GM19035 (cell line): ENCODE measurements around the gene HEYL.

Source experiments
- ATAC-seq: cut with Tn5 transposase; IDR thresholded peaks from one replicate; pipeline ENCODE4 v1.9.1; 2021; ENCODE audit not compliant: unreplicated experiment

Gene HEYL

DNA sequence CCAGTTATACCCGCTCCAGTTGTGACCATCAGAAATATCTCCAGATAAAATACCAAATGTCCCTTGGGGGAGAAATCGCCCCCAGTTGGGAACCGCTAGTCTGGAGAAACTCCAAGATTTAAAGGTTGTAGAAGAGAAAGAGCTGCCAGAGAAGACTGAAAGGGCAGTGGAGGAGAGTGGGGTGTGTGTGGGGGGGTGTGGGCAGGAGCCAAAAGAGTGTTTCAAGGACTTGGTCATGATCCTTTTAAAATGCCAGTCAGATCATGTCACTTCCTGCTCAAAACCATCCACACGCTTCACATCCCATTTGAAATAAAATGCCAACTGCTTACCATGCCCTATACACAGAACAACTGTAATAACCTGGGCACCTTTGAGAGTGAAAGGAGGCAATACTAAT lies 3.4 kb upstream of the HEYL start:
- ATAC-seq: no peak

DNA sequence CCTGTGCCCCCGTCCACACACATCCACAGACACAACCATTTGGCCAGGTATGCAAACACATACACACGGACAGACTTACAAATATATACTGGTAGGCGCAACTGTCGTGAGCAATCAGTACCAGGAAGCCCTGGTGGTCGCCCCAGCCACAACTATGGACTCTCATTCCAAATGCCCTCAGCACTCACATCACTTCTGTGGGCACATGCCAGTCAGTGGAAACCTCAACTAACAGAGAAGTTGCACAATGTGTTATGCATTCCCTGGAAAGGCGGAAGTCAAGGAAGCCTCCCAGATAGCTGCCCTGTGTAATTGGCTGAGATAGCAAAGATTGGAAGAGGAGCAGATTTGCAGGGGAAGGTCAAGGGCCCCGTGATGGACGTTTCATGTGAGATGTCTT lies 1.4 kb upstream of the HEYL start:
- no peak for ATAC-seq

DNA sequence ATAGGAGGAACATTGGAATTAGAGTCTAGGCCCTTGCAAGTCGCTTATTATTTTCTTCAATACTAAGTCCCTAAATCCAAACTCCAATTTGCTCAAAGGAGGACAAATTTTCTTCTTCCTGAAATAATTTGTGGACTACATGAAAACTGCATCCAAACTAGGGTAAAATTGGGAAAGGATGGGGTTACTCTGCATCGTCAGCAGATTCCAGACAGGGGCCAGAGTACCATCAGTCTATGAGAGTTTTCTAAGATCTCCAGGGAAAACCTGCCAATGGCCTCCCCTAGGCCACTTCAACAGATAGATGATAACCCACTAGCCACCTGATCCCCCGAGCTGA lies 508 bp downstream of the HEYL start:
- ATAC-seq: no peak

DNA sequence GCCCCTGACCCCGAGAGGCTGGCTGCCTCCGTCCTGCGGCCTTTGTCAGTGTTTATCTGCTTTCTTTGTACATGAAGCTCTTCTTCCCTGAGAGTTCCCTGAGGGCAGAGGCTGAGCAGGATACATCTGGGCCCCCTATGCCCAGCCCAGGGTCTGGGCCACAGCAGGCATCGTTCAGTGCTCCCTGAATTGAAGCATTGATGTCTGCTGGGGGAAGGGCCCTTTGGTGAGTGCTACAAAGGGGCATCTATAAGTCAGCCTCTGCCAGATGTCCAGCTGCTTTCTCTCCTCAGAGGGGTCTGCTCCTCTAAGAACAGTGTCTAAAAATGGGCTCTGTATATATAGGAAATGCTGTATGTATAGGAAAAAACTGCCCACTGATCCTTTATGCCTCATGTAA lies 2.1 kb downstream of the HEYL start:
- no peak for ATAC-seq

DNA sequence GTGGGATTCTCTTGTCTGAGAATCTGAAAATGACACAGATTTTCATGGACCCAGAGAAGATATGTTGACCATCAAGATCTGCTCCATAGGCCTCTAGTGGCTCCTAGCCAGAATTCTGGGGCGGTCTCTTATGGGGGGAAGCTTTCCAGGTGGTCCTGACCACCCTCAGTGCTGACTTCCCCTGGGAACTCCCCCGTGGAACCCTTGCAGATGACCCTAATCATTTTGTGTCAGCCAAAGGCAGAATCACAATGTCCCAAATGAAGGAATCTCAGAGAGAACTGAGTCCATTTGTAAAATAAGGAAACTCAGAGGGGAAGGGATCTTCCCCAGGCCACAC lies 3.6 kb downstream of the HEYL start:
- no peak for ATAC-seq

DNA sequence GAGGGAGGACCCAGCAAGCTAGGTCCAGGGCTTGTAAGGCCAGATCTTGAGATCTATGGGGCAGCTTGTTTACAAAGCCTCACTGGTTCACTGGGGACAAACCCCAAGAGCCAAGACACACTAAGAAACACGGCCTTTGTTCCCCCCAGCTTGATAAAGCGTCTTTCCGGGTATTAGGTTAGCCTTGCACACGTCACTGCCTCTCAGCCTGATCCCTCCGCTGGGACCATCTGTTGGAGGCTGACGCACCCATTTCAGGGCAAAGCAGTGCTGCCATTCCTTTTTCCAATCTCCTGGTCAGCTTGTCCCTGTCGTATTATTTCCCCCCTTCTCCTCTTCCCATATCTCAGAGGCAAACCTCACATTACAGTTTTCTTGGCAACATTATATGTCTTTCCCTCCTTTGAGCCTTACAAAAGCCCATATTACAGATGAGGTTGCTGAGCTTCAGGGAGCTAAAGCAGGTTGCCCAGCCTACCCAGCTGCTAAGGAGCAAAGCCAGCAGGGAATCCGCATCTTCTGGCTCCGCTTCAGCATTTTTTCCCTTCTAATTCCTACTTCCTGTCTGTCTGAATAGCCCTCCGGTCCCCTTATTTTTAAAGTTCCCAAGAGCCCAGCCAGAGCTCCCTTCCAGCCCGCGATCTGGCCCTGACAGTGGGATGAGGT lies 4.1 kb downstream of the HEYL start:
- no peak for ATAC-seq

DNA sequence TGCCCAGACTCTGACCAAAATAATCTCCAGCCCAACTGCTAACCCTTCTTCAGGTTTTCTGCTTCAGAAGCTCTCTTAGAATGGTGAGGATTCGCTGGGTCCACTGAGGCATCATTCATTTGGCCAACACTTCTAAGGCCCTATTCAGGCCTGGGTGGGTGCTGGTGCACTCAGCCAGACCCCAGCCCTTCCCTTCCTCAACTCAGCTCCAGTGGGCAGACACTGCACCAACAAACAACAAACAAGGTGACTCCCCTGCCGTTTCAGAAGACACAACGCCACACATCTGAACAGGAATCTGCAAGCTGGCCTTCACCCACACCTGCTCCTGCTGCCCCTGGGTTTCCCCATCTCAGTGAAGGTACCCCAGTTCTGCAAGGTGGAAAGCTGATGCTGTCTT lies 6.0 kb downstream of the HEYL start:
- no peak for ATAC-seq

DNA sequence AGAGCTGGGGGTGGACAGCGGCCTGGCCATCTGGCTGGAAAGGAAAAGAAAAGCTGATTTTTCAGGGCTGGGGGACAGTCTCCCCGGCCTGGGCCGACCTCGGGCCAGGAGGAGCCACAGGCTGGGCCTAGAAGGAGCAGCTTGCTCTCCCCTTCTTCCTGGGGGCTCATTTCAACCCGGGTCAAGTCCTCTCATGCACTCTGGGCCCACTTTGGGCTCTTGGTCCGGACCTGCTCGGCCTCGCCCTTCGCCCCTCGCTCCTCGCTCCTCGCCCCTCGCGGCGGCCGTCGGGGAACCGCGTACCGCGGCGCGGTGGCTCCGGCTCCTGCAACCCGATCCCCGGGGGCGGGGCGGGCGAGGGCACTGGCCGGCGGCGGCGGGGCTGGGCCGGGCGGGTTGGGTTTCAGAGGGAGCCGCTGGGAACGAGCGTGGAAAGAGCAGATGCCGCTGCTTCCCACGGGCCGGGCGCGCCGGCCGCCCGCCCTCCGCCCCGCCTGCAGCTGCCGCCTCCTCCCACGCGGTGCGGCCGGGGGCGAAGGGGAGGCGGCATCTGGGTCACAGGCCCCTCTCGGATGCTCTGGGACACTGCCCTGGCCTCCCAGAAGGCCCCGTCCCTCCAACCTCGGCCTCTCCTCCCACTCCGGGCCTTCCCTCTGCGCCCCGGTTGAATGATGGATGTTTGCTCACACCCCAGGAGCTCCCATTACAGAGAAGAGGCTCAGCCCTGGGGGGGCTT lies 6.6 kb downstream of the HEYL start:
- ATAC-seq: no peak

DNA sequence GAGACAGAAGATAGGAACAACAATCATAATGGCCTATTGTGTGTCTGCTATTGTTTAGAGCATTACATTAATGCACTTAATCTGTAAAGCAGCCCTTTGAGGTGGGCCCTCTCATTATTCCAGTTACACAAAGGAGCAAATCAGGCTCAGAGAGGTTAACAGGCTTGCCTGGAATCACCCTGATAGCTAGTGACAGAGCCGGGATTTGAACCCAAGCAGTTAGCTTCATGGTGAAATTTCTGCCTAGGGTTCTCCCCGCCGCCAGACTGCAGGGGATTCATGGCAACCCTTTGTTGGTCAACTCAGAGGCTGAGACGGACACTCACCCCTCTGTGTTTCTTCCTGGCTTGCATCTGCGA lies 7.1 kb downstream of the HEYL start:
- ATAC-seq: no peak

DNA sequence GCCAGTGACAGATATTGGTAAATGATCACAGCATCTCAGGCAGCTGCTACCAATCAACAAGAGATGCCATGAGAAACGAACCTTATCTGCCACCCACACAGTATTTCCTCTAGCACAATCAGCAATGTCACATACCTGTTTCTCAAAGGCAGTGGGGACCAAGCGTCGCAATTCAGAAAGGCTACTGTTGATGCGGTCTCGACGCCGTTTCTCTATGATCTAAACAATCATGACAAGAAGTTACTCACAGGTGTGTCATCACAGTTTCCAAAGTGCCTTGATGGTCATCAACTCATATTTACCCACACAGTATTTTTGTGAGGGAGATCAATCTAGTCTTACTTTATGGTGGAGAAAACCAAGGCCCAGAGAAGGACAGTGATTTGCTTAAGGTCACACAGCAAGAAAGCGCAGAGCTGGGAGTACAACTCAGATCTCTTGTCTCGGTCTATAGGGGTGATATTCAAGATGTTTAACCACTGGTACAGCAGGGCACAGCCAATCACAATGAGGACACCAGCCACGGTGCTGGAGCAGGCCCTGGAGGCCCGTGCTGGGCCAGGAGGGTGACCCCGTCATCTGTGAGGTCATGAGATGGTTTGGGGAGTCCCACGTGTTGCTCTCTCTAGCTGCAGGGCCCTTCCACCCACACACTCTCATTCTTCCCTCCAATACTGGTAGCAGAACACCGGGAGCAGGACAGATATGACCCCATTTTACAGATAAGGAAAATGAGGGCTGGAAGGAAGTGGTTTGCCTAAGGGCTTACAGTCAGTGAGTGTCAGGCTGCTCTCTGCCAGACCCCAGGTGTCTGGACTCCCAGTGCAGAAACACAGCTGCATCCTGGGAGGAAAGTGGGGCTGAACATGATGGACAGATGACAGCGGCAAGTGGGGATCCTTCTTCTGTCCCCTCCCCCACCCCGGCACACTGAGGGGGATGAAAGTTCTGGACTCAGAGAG lies 7.8 kb downstream of the HEYL start:
- ATAC-seq: no peak

DNA sequence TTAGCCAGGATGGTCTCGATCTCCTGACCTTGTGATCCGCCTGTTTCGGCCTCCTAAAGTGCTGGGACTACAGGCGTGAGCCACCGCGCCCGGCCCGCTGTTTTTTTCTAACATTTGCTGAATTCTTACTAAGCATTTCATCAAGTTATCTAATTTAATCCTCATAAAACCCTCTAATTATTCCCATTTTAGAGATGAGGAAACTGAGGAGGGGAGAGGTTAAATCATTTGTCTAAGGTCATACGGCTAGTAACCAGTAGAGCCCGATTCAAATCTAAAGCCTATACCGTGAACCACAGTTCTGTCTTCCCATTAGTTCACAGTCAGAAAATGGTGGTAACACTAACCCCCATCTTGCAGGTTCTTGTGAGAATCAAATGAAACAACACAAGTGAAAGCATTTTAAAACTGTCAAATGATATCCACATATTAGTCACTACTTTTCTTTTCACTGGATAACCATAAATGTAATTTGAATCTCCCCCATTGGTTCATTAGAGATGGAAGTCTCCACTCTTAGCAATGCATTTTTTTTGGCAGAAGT lies 10.6 kb downstream of the HEYL start:
- ATAC-seq: no peak

DNA sequence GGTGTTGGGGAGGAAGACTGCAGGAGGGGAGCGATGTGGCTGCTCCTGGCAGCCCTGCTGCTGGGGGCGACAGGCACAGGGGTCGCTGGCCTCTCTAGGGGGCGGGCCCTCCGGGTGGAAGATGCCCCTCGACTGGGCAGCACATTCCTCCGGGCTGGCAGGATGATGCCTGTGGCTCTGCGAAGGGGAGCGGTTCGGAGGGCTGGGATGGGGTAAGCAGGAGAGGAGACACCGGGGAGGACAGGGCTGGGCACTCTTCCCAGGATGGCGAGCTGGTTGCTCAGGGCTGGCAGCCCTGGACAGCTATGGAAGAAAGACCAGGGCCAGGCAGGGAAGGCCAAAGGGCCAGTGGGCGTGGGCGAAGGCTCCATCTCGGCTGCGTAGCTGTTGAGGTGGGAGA lies 12.8 kb downstream of the HEYL start:
- ATAC-seq: no peak

DNA sequence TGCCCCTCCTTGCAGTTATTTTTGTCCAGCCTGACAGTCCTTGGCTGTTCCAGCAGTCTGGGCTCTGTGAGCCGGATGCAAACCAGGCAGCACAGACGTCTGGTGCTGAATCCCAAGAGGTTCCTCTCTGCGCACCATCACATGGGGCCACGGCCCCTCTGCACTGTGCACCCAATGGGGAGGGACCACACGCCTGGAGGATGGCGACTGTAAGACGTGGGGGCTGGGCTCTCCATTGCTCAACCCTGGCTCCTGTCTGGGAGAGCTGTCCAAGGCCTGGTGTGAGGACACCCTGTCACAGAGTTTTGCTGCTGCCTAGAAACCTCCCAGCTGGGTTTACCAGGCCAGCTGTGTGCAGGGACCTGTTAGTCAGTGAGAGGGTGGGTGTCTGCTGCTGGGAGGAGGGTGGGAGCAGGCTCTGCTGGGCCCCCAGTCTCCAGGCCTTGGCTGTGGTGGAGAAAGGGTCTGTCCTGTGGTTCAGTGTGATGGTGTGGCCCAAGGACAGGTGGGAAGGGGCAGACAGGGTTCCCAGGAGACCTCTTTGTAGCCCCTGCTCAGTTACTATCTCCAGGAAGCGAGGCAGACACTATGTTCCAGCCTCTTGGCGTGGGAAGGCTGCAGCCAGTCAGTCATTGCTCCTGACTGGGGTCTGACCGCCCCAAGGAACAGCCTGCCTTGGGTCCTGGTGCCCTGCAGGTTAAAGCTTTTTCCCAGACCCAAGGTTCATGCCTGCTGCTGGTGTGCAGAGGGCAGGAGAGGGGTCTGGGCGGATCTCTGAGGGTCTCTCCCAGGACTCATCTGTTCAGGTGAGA lies 13.8 kb downstream of the HEYL start:
- ATAC-seq: no peak

DNA sequence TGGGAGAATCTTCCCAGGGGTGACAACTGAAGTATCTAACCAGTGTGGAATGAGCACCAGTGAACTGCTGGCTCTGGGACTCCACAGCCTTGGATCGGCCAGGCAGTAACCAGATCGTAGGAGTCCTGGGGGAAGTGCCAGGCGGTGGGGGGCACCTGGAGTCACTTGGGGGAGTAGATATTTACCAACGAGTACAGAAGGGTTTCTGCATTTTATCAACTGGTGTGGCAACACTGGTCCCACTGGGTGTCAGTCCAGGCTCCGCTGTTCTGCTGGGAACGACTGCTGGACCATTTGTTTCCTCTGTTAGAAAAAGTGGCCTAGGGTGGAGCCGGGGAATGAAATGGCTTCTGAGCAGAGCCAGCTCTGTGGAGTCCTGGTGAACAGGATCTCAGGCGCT lies 14.4 kb downstream of the HEYL start:
- no peak for ATAC-seq

DNA sequence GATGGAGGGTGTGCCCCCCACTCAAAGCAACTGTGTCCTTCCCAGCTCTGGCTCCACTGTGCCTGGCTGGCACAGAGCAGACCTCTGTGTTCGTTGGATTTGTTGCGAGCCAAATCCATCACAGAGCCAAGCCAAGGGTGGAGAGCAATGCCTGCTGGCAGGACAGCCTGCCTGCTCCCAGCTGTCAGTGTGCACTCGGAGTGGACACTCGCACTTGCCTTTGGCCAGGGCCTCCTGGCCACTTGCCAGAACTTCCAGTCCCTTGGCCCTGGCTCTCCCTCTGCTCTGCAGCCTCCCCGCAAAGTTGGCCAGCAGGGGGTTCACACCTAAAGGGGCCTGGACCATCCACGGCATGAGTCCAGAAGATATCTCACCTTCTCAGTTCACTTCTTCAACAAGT lies 16.4 kb downstream of the HEYL start:
- no peak for ATAC-seq

DNA sequence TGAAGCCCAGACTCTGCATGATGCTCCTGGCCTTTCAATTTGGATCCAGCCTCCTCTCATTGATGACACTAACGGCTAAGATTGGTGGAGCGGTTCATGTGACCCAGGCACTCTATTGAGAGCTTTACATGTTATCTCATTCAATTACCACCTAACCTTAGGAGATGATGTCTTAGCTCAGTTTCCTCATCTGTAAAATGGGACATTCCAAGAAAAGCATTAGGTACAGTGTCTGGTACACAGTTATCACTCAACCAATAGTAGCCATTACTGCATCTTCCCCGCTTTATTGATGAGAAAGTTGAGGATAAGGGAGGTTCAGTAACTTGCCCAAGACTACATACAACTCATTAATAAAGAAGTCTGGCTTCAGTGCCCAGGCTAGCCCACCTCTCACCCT lies 17.0 kb downstream of the HEYL start:
- no peak for ATAC-seq

DNA sequence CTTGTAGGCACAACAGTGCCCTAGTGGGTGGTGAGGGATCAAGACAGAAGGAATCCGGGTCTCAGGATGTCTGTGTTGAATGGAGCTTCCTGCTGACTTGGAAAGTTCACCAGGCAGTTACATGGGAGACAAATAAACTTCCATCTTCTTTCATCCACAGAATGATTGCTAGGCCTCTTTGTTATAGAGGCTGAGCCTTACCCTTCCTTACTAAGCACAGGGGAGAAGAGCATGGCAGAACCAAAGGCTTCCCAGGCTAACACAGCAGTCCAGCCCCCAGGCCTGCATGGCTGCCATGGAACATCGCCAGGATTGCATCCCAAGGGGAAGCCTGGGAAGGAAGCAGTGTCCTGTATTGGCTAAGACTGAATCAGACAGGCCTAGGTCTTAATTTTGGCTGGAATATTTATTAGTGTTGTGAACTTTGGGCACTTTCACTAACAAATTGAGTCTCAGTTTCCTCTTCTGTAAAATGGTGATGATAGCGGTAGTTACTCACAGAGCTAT lies 18.7 kb downstream of the HEYL start:
- ATAC-seq: no peak

DNA sequence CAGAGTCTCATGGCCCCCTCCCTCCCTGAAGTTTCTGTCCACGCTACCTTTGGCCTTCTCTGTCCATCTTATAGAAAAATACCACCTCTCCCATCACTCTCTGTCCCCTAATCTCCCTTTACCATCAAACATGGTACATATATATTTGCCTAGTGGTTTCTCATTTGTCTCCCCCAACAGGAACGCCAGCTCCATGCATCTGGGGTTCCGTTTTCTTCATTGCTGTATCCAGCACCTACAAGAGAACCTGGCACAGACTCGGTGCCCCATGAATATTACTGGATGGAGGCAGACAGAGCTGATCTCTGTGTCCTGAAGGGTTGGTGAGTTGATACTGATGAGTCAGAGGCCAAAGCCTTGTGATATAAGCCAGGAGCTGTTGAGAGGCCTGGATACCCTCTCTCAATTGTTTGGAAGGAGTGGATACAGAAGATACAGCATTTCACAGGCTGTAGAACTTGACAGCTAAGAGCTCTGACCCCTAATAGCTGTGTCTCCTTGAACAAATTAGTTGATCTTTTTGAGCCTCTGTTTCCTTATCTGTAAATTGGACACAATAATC lies 21.9 kb downstream of the HEYL start:
- ATAC-seq: no peak

DNA sequence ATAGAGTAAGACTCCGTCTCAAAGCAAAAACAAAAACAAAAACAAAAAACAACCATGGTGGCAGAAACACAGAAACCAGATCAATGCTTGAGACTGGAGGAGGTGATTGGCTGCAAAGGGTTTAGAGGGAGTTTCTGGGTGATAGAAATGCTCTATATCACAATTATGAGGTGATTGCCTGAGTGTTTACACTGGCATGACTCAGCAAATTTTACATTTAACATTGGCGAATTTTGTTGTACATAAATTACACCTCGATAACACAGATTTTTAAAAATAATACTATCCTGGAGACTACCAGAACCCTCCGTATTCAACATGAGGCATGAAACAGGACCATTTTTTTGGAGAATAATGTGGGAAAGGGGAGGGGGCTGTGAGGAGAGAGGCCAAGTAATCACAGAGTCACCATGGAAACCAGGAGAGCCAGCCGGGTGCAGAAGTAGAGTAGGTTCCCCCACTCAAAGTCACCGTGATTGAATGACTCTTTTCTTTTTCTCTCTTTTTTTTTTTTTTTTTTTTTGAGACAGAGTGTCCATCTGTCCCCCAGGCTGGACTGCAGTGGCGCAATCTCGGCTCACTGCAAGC lies 24.3 kb downstream of the HEYL start:
- no peak for ATAC-seq

DNA sequence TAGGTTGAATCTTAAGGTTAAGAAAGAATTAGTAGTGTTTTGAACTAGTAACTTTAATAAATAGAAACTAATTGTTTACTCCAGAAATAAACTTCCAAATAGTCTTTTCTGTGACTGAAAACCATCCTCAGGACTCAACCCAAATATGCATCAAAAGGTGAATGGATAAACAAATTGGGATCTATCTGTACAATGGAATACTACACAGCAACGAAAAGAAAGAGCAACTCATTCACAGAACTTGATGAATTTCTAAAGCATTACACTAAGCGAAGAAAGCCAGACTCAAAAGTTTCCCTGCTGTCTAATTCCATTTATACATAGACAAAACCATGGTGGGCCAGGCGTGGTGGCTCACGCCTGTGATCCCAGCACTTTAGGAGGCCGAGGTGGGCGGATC lies 25.0 kb downstream of the HEYL start:
- ATAC-seq: no peak
